ENCODE data around the gene MLLT1.

The MLLT1 gene

GRCh38 chr19:6188811-6189210, 91.0 kb downstream of the MLLT1 start:
- H3K27ac ChIP-seq (ENCODE audit: low read length): no peak overlapping the region

GRCh38 chr19:6187374-6187773, 92.4 kb downstream of the MLLT1 start:
- H3K4me1 ChIP-seq (ENCODE audit: control insufficient read depth in 1 of 2, insufficient read depth in 2 of 2, low read length in 2 of 2): no peaks in the 10 kb centered on the region
- H3K27ac ChIP-seq (ENCODE audit: low read length): no peak overlapping the region
- H3K27me3 ChIP-seq (ENCODE audit: low read depth, low read length): no peaks in the 10 kb centered on the region
- no peaks in the 10 kb centered on the region for H3K9me3 ChIP-seq (ENCODE audit: control insufficient read depth in 1 of 2, low read length in 2 of 2)
- no peak overlapping the region for H3K4me3 ChIP-seq (ENCODE audit: low read depth in 1 of 2, low read length in 2 of 2)
- no peaks in the 10 kb centered on the region for H3K36me3 ChIP-seq (ENCODE audit: control insufficient read depth in 1 of 2, insufficient read depth in 2 of 2, low read length in 2 of 2)

More at GRCh38 chr19:6188811-6189210, 91.0 kb downstream of the MLLT1 start:
- no peak overlapping the region for H3K4me3 ChIP-seq (ENCODE audit: low read depth in 1 of 2, low read length in 2 of 2)
- no peaks in the 10 kb centered on the region for H3K36me3 ChIP-seq (ENCODE audit: control insufficient read depth in 1 of 2, insufficient read depth in 2 of 2, low read length in 2 of 2)
- no peaks in the 10 kb centered on the region for H3K4me1 ChIP-seq (ENCODE audit: control insufficient read depth in 1 of 2, insufficient read depth in 2 of 2, low read length in 2 of 2)
- H3K27me3 ChIP-seq (ENCODE audit: low read depth, low read length): no peaks in the 10 kb centered on the region
- H3K9me3 ChIP-seq (ENCODE audit: control insufficient read depth in 1 of 2, low read length in 2 of 2): no peaks in the 10 kb centered on the region

- Histone ChIP-seq H3K36me3 (ENCODE audit: control insufficient read depth in 1 of 2, insufficient read depth in 2 of 2, low read length in 2 of 2) (no peaks in the 10 kb centered on the region), H3K27ac (ENCODE audit: low read length) (no peak overlapping the region), H3K9me3 (ENCODE audit: control insufficient read depth in 1 of 2, low read length in 2 of 2) (no peaks in the 10 kb centered on the region), H3K4me3 (ENCODE audit: low read depth in 1 of 2, low read length in 2 of 2) (no peak overlapping the region), H3K27me3 (ENCODE audit: low read depth, low read length) (no peaks in the 10 kb centered on the region), H3K4me1 (ENCODE audit: control insufficient read depth in 1 of 2, insufficient read depth in 2 of 2, low read length in 2 of 2) (no peaks in the 10 kb centered on the region)
Observed at GRCh38 chr19:6185835-6186834, 93.6 kb downstream of the MLLT1 start.

GRCh38 chr19:6185093-6185834, 94.5 kb downstream of the MLLT1 start:
- Histone ChIP-seq H3K27ac (ENCODE audit: low read length) (no peak overlapping the region), H3K36me3 (ENCODE audit: control insufficient read depth in 1 of 2, insufficient read depth in 2 of 2, low read length in 2 of 2) (no peaks in the 10 kb centered on the region), H3K4me1 (ENCODE audit: control insufficient read depth in 1 of 2, insufficient read depth in 2 of 2, low read length in 2 of 2) (no peaks in the 10 kb centered on the region), H3K27me3 (ENCODE audit: low read depth, low read length) (no peaks in the 10 kb centered on the region), H3K4me3 (ENCODE audit: low read depth in 1 of 2, low read length in 2 of 2) (no peak overlapping the region), H3K9me3 (ENCODE audit: control insufficient read depth in 1 of 2, low read length in 2 of 2) (no peaks in the 10 kb centered on the region)

- Histone ChIP-seq H3K4me1 (ENCODE audit: control insufficient read depth in 1 of 2, insufficient read depth in 2 of 2, low read length in 2 of 2) (no peaks in the 10 kb centered on the region), H3K4me3 (ENCODE audit: low read depth in 1 of 2, low read length in 2 of 2) (no peak overlapping the region), H3K9me3 (ENCODE audit: control insufficient read depth in 1 of 2, low read length in 2 of 2) (no peaks in the 10 kb centered on the region), H3K27me3 (ENCODE audit: low read depth, low read length) (no peaks in the 10 kb centered on the region), H3K27ac (ENCODE audit: low read length) (no peak overlapping the region), H3K36me3 (ENCODE audit: control insufficient read depth in 1 of 2, insufficient read depth in 2 of 2, low read length in 2 of 2) (no peaks in the 10 kb centered on the region)
Observed at GRCh38 chr19:6181119-6181518, 98.7 kb downstream of the MLLT1 start.

GRCh38 chr19:6173190-6173589, 106.6 kb downstream of the MLLT1 start:
- Histone ChIP-seq H3K9me3 (ENCODE audit: control insufficient read depth in 1 of 2, low read length in 2 of 2) (no peaks in the 10 kb centered on the region), H3K27me3 (ENCODE audit: low read depth, low read length) (no peaks in the 10 kb centered on the region), H3K27ac (ENCODE audit: low read length) (no peak overlapping the region), H3K4me1 (ENCODE audit: control insufficient read depth in 1 of 2, insufficient read depth in 2 of 2, low read length in 2 of 2) (no peaks in the 10 kb centered on the region), H3K36me3 (ENCODE audit: control insufficient read depth in 1 of 2, insufficient read depth in 2 of 2, low read length in 2 of 2) (no peaks in the 10 kb centered on the region), H3K4me3 (ENCODE audit: low read depth in 1 of 2, low read length in 2 of 2) (no peak overlapping the region)

- H3K4me3 ChIP-seq (ENCODE audit: low read depth in 1 of 2, low read length in 2 of 2): no peak overlapping the region
- H3K27me3 ChIP-seq (ENCODE audit: low read depth, low read length): no peaks in the 10 kb centered on the region
- H3K36me3 ChIP-seq (ENCODE audit: control insufficient read depth in 1 of 2, insufficient read depth in 2 of 2, low read length in 2 of 2): no peaks in the 10 kb centered on the region
- H3K27ac ChIP-seq (ENCODE audit: low read length): no peak overlapping the region
- no peaks in the 10 kb centered on the region for H3K9me3 ChIP-seq (ENCODE audit: control insufficient read depth in 1 of 2, low read length in 2 of 2)
- no peaks in the 10 kb centered on the region for H3K4me1 ChIP-seq (ENCODE audit: control insufficient read depth in 1 of 2, insufficient read depth in 2 of 2, low read length in 2 of 2)
Observed at GRCh38 chr19:6172074-6172863, 107.5 kb downstream of the MLLT1 start.

- no peaks in the 10 kb centered on the region for H3K27me3 ChIP-seq (ENCODE audit: low read depth, low read length)
- H3K4me3 ChIP-seq (ENCODE audit: low read depth in 1 of 2, low read length in 2 of 2): no peak overlapping the region
- H3K4me1 ChIP-seq (ENCODE audit: control insufficient read depth in 1 of 2, insufficient read depth in 2 of 2, low read length in 2 of 2): no peaks in the 10 kb centered on the region
Observed at GRCh38 chr19:6167115-6167514, 112.7 kb downstream of the MLLT1 start.

GRCh38 chr19:6164906-6165531, 114.8 kb downstream of the MLLT1 start:
- Histone ChIP-seq H3K4me1 (ENCODE audit: control insufficient read depth in 1 of 2, insufficient read depth in 2 of 2, low read length in 2 of 2) (no peaks in the 10 kb centered on the region), H3K27ac (ENCODE audit: low read length) (no peak overlapping the region), H3K36me3 (ENCODE audit: control insufficient read depth in 1 of 2, insufficient read depth in 2 of 2, low read length in 2 of 2) (no peaks in the 10 kb centered on the region), H3K4me3 (ENCODE audit: low read depth in 1 of 2, low read length in 2 of 2) (no peak overlapping the region), H3K9me3 (ENCODE audit: control insufficient read depth in 1 of 2, low read length in 2 of 2) (no peaks in the 10 kb centered on the region), H3K27me3 (ENCODE audit: low read depth, low read length) (no peaks in the 10 kb centered on the region)

More at GRCh38 chr19:6167115-6167514, 112.7 kb downstream of the MLLT1 start:
- H3K9me3 ChIP-seq (ENCODE audit: control insufficient read depth in 1 of 2, low read length in 2 of 2): no peaks in the 10 kb centered on the region
- H3K27ac ChIP-seq (ENCODE audit: low read length): no peak overlapping the region
- H3K36me3 ChIP-seq (ENCODE audit: control insufficient read depth in 1 of 2, insufficient read depth in 2 of 2, low read length in 2 of 2): no peaks in the 10 kb centered on the region

- Histone ChIP-seq H3K4me3 (ENCODE audit: low read depth in 1 of 2, low read length in 2 of 2) (no peak overlapping the region), H3K36me3 (ENCODE audit: control insufficient read depth in 1 of 2, insufficient read depth in 2 of 2, low read length in 2 of 2) (no peaks in the 10 kb centered on the region), H3K27ac (ENCODE audit: low read length) (no peak overlapping the region), H3K4me1 (ENCODE audit: control insufficient read depth in 1 of 2, insufficient read depth in 2 of 2, low read length in 2 of 2) (no peaks in the 10 kb centered on the region), H3K27me3 (ENCODE audit: low read depth, low read length) (no peaks in the 10 kb centered on the region), H3K9me3 (ENCODE audit: control insufficient read depth in 1 of 2, low read length in 2 of 2) (peaks cover 0 to 3% of the 10 kb centered on the region in 2 donors)
Observed at GRCh38 chr19:6161271-6161850, 118.4 kb downstream of the MLLT1 start.
